WI38 (cell line): ENCODE measurements around the gene BMPR1B.

Experiments
- H3K4me3 ChIP-seq: 2 replicates; pipeline ENCODE4 v1.5.1; 2011; ENCODE audit warnings: low read depth, mild to moderate bottlenecking, control low read depth, low read length
- CTCF ChIP-seq: IDR thresholded peaks from 2 replicates; pipeline ENCODE4 v1.5.1; 2012; ENCODE audit warnings: low read depth, mild to moderate bottlenecking, control low read depth, low read length

Gene BMPR1B

GRCh38 chr4:94917146-94917545 lies 159.4 kb downstream of the BMPR1B start:
- H3K4me3 ChIP-seq, result no peak overlapping the region
- no peak for TF ChIP-seq CTCF

- no peak overlapping the region for H3K4me3 ChIP-seq
- TF ChIP-seq CTCF, result no peak
These were observed 160.8 kb downstream of the BMPR1B start for GRCh38 chr4:94918543-94918942.

- H3K4me3 ChIP-seq, result no peak overlapping the region
- TF ChIP-seq CTCF, result no peak
These were observed 162.6 kb downstream of the BMPR1B start for GRCh38 chr4:94920369-94920768.

- H3K4me3 ChIP-seq, result no peak overlapping the region
- TF ChIP-seq CTCF, result no peak
These were observed 166.8 kb downstream of the BMPR1B start for GRCh38 chr4:94924566-94924965.

- no peak overlapping the region for H3K4me3 ChIP-seq
- no peak for TF ChIP-seq CTCF
These were observed 168.1 kb downstream of the BMPR1B start for GRCh38 chr4:94925764-94926347.

GRCh38 chr4:94926936-94927335 lies 169.2 kb downstream of the BMPR1B start:
- TF ChIP-seq CTCF, result no peak
- H3K4me3 ChIP-seq, result no peak overlapping the region

- TF ChIP-seq CTCF, result no peak
- no peak overlapping the region for H3K4me3 ChIP-seq
These were observed 169.9 kb downstream of the BMPR1B start for GRCh38 chr4:94927696-94928095.
